Left kidney (tissue), 2 donors: ENCODE results near the gene CEP350. TPM values are rescaled to one million over a fixed set of nuclear protein-coding genes. Genes with fewer than 3 reads are reported as not detected.

Source experiments
- DNase-seq: peaks from one replicate; pipeline ENCODE4 v3.0.0-alpha.2; 2013
- polyA plus RNA-seq: library from polyadenylated mRNA; unstranded; fragments of 120-200 nt; gene quantifications from one replicate; pipeline ENCODE4 v1.2.1, GENCODE V29; 2013; ENCODE audit not compliant: insufficient read length

CEP350 gene
- polyA plus RNA-seq, 1 donor = 36.8 TPM

DNA sequence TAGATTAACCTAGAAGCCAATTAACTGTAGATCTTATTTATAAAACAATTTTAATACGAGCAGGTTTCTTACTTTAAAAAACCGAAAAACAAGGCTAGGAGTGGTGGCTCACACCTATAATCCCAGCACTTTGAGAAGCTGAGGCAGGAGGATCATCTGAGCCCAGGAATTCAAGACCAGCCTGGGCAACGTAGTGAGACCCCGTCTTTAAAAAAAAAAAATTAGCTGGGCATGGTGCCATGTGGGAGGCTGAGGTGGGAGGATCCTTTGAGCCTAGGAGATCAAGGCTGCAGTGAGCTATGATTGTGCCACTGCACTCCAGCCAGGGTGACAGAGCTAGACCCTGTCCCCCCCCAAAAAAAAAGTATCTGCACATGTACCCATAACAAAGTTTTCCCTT lies 110.8 kb downstream of the CEP350 start:
- no peak for DNase-seq

DNA sequence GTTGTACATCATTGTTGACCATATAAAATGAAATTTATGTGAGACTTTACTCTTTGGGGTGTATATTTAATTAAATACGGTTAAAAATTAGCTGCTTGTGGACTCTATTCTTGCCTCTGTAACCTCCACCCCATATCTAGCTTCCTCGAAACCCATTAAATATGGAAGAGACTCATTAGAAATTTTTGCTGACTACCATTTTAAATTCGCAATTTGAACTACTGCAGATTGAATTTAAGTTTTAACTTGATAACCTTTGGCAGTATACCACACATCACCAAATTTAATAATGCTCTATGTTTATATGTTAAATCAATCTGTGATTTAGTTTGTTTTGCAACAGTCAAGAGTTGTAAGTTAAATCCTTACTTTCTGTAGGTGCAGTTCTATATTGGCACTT lies 111.5 kb downstream of the CEP350 start:
- no peak for DNase-seq

DNA sequence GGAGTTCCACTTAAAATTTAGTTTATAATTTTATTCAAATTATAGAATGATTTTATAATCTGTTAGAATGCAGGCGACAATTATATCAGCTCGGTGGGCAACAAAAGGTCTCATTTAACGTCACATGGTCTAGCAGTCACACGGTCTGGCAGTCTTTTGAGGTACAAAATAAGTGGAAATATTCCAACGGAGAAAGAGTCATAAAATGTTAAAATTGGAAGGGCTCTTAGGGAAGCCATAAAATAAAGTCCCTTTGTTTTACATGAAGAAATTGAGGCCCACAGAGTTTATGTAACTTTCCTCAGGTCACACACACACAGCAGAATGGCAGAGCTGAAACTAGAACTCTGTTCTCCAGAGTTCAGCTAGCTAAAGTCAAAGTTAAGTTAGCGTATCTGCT lies 115.7 kb downstream of the CEP350 start:
- DNase-seq = no peak

DNA sequence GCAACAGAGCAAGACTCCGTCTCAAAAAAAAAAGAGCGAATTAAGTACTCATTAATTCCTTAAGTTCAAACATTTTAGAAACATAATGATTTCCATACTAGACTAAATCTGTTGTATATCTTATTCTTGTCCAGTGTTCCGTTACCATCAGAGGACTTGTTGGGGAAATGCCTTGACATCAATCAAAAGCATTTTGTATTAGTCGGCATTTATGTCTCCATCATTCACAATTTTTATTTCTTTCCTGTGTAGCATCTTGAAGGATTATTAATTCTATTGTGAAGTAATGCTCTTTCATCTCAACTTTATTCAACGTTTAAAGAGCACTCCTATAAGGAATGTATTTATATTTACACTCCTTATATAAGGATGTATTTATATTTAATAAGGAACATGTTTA lies 117.1 kb downstream of the CEP350 start:
- DNase-seq = no peak

DNA sequence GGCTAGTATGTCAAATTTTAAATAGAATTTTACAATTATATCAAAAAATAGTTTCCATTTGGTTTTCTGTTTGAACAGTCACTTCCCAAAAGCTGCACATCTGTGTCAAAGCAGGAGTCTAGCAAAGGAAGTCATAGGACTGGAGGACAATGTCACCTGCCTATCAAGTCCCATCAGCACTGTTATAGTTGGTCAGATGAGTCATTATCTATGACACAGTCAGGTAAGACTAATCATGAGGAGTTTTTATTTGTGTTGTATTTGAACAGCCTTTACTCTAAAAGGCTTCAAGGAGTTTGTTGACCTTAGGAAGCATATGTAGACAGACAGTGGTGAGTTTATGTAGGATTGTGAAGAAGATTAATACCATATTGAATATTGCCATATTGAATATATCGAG lies 125.8 kb downstream of the CEP350 start:
- DNase-seq = no peak

DNA sequence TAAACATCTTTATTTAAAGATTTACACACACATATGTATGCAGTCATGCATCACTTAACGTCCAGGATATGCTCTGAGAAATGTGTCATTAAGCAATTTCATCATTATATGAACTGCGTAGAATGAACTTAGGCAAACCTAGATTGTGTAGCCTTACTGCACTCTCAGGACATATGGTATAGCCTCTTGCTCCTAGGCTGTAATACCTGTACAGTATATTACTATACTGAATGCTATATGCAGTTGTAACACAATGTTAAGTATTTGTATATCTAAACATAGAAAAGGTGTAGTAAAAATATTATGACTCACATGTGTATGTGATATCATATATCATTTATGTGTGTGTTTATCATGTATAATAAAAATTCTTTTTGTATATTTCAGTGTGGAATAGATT lies 126.9 kb downstream of the CEP350 start:
- DNase-seq = no peak

DNA sequence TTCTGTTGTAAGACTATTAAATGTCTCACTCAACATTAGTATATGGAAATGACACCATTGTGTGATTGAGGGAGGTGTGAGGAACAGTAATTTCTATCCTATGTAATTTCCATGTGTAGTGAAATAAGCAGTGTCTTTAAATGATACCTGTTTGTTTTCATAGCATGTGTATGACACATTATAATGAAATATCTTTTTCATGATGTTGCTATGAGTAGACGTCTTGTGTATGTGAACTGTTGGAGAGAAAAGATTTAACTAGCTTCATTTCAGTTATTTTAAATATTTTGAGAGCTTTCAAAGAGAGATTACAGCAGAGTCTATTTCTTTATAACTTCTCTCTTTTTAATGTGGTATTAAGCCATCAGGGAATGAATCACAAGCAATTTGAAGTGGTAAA lies 128.6 kb downstream of the CEP350 start:
- DNase-seq = no peak

DNA sequence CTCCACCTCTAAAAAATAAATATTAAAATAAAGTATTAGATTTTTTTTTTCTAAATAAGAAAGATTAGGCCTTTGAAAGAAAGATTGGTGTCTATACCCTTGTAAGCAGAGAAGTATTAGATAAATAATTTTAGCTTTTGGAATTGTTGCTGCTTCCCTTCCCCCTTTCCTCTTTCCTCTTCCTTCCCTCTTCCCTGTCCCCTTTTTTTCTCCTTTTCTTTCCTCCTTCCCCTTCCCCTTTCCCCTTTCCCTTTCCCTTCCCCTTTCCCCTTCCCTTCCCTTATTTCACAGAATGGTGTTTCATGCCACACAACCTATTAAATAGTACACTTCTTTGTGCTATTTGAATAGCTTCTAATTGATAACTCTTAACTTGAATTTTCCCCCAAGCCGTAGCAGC lies 130.3 kb downstream of the CEP350 start:
- no peak for DNase-seq

DNA sequence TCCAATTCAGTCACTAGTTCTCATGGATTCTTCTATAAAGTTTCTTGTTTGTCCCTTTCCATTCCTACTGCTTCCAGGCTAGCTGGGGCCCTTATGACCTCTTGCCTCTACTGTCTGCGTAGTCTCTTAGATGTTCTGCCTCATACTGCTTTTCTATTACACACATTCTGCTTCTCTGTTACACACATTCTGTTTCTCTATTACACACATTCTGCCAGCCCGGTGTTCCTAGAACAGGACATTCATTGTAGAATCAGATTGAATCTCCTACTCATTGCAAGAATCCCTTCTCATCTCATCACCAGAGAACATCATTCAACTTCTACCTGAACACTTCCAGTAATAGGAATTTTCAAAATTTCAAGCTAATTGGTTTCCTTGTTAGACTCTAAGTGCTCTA lies 130.7 kb downstream of the CEP350 start:
- DNase-seq = no peak

DNA sequence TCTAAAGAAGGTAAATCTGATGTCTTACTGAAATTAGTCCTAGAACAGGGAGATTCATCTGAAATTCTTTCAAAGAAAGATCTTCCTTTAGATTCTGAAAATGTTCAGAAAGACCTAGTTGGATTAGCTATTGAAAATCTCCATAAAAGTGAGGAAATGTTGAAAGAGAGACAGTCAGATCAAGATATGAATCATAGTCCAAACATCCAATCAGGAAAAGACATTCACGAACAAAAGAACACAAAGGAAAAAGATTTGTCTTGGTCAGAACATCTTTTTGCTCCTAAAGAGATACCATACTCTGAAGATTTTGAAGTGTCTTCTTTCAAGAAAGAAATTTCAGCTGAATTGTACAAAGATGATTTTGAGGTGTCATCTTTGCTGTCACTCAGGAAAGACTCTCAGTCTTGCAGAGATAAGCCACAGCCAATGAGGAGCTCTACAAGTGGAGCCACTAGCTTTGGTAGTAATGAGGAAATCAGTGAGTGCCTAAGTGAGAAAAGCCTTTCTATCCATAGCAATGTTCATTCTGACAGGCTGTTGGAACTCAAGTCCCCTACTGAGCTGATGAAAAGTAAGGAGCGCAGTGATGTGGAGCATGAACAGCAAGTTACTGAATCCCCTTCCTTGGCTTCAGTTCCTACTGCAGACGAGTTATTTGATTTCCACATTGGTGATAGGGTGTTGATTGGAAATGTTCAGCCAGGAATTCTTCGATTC lies 138.5 kb downstream of the CEP350 start:
- DNase-seq = no peak

DNA sequence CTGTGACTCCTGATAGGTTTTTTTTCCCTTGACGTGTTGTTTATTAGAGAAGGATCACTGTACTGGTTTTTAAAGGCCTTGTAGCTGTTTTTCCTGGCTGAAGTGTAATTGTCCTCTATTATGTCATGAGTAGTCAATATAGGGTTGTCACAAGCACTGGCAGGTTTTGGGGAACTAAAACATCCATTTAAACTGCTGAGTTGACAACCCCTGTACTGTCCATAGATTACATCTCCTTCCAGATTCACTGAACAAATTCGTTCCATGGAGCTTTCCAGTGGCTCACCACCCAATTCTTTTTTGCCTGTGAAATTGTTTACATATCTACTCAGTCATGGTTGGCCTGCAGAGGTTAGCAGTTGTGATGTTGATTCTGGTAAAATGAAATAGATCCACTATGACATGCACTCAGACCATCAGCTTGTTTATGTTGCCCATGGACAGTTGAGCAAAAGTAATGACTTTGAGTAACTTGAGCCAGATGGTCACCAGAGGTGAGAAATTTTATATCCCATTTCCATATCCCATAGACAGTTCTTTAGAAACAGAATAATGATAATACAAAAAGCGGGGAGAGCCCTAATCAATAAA lies 140.2 kb downstream of the CEP350 start:
- DNase-seq = no peak

DNA sequence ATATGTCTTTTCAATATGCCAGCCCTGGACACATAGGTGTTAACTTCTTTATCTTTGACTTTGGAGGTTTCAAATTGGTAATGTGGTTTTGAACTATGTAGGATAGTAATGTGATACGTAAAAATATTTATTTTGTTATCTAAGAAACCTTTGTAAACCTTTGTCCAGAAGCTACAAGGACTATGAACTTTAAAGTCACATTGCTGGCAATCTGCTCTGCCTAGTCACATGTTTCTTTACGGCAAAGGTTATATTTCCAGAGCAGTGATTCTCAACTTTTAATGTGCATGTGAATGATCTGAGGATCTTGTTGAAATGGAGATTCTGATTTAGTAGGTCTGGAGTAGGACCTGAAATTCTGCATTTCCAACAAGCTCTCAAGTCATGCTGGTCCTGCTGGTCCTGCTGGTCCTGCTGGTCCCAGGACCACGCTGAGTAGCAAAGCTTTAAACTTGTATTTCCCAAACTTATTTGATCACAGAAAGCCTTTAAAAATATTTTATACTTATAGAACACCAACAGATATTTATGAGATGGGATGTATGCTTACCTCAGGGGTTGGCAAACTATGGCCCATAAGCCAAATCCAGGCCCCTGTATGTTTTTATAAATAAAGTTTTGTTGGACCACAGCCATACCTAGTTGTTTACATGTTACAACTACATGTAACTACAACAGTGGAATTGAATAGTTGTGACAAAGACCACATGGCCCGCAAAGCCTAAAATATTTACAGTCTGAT lies 142.1 kb downstream of the CEP350 start:
- DNase-seq = no peak

DNA sequence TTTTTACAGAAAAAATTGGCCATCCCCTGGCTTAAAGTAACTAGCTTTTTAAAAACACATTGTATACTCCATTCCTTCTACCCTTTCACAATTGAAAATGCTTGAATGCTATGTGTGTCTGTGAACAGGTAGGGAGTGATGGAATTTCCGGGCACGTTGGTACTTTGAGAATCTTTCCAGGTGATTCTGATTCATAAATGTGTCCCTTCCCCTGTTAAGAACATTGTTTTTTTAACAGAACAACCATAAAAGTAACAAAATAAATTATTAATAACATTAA lies 142.7 kb downstream of the CEP350 start:
- DNase-seq = no peak

DNA sequence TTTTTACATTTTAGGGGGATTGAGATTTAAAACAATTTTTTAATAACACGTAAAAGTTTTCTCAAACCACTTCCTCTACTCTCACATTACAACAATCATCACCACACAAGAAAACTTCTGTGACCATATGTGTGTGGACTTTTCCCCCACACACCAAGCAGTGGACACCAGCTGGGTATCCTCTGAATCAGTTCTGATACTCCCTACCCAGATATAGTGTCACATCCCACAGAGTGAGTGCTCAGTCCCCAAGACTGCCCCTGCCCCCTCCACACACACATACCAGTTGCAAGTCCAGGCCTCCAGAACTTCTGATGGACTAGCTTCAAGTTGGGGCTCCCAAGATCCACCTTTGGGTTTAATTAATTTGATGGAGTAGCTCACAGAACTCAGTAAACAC lies 146.8 kb downstream of the CEP350 start:
- DNase-seq = no peak

DNA sequence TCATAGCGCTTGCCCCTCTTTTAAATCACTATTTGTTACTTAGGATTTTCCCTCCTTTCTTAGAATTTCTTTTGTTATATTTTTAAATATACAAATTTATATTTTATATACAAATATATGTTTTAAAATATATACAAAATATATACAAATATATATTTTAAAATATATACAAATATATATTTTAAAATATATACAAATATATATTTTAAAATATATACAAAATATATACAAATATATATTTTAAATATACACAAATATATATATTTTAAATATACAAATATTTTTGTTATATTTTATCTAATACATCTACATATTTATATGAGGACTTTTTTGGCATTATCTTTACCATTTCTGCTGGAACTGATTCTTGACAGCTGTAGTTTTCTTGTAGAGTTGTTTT lies 149.2 kb downstream of the CEP350 start:
- no peak for DNase-seq

DNA sequence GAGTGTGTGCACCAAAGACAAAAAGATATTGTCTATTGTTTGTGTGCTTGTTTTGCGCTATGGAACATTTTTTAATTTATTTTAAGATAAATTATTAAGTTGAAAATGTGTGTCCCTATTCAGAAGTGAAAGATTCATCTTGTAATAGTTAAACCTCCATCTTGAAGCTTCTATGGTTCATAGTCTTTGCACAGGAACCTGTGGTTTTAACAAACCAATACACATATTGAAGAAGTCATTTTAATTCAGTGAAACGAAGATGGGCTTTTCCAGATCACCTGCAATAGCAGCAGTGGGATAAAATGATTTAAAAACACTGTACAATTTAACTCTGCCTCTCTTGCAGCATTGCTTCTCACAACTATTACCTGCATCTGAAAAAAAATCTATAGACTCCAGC lies 157.5 kb downstream of the CEP350 start:
- DNase-seq = no peak

DNA sequence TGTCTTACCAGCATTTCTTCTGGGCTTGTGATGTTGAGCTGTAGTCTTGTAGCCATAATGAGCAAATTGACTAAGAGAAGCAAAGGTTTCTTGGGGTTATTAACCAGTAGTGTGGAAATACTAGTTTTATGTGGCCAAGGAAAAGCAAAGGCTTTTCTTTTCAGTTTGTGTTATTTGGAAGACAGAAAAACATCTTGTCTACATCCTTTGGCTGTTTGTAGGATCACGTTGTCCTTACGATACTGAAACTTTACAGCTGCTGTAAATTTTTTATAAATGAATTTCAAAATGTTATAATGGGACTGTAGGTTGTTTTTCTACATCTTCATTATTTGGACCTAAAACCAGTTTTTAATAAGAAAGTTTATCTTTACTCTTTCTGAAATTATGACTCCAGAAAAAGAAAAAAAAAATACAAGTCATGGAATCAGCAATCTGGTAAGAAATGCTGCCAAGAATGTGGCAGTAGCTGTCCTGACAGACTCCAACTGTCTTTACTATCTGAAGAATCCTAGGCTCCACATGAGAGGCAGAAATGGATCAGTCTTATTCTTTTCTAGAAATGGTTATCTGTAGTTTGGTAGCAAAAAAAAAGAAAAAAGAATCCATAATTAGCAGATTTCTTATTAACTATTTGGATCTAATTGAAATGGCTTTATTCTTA lies 158.5 kb downstream of the CEP350 start:
- DNase-seq = peak; percentile 24

DNA sequence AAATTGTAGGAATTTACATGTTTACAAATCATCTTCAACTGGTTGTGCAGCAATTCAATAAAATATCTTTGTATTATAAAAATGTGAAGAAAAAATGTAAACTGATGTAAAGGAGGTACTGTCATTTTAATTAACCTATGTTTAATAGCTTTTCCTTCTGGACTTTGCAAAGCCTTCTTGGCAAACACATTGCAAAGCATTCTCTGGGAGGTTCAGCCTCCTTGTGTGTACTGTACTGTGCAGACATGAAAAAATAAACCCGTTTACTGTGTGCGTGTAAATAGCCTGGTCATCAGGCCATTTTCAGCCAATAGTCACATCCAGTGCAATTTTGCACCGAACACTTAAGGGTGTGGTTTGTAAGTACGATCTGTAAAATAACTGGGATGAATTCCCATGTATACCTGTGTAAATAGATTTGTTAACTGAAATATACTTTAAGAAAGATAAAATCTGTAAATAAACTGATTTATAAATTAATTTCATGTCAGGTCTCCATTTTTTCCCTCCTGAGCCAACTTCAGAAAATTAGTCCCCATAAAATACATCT lies 159.9 kb downstream of the CEP350 start:
- DNase-seq = no peak

DNA sequence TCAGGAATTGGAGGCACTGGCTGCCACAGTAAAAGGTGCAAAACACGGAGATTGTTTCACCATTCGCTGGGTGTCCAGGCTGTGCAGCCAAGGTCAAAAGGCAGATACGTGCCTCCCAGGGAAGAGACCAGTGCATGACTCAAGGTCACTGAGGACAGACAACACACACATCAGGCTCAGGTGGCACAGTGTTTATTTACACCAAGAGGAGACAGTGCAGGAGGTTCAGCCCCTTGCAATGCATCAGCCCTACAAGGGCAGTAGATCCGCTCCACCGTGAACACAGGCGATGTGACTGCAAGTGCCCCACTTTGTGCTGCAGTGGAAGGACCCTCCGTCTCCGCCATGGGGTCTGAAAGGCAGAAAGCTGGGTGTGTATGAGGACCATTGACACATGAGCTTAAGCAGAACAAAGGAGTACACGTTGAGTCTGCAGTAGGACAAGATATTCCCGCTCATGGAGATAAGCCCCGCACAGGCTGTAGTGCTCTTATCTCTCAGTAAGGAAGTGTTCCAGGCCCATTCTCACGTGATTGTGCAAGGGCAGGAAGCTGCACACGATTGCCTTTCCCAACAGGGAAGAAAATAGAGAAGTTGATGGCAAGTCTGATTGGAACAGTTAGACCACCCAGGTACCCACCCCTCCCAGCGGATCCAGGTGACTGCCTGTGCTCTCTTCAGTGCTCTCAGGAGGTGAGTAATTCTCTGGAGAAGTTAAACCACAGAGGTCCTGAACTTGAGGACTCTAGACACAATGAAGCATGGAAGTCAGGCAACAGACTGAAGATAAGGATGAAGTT lies 162.6 kb downstream of the CEP350 start:
- DNase-seq = no peak

DNA sequence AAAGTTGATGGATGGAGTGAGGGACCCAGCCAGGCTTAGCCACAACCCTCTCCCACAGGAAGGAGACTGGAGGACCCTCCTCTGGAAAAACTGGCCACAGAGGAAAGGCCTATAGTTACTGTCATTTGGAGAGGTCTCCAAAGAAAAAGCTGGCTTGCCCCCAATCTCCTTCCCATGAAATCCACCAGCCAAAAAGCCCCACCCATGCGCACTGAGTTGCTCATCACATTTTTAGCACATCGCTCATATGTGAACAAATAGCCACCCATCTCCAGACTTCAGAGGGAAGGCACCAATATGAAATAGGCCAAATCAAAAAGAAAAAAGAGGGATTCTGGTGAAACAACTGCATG lies 163.1 kb downstream of the CEP350 start:
- DNase-seq = no peak

DNA sequence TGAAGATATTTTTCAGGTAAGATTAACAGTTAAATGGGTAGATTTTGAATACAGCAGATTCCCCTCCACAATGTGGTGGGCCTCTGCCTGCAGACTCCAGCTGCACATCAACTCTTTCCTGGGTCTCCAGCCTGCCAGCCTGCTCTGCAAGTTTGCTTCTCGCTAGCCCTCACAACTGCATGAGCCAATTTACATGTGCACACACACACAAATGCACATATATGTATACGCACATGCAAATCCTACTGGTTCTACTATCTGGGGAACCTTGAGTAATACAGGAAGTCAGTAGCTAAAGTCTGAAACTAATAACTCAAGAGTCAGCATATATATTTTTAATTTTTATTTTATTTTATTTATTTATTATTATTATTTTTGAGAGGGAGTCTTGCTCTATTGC lies 165.2 kb downstream of the CEP350 start:
- no peak for DNase-seq

DNA sequence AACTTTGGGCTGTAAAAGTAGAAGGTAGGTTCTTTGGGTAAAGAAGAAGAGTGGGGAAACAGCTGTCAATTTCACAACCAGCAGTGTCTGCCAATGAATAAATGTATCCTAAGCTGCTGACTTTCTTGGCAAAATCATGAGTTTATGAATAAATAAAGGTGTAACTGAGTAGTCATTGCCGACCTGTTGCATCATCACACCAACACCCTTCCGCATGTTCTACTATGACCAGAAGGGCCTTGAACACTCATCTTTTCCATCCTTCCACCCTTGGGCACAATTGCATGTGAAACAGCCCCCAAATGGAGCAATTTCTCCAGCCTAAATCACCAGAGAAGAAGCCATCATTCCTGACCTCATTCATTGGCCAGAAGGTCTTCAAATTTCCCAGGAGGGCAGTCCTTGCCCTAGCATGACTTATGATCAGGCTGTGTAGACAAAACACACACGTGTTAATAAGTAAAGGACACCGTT lies 168.9 kb downstream of the CEP350 start:
- DNase-seq = no peak
